Endometrial microvascular endothelial cells (primary cell): Measurements from ENCODE around the gene PID1. TPM values are rescaled to one million over a fixed set of nuclear protein-coding genes. Genes with fewer than 3 reads are reported as not detected.

Experiments used
- in situ Hi-C: cut with HindIII; loops from 2 replicates; pipeline ENCODE4 v1.10.0; 2017; ENCODE audit warnings: low sequenced_read_pairs, low pct_unique_long_range_greater_than_20kb; ENCODE audit errors: inconsistent ontology term
- total RNA-seq: library from RNA; depleted of rRNA; stranded (reverse); fragments of >200 nt; gene quantifications from one replicate; pipeline ENCODE4 v1.2.3, GENCODE V29; 2015; ENCODE audit errors: inconsistent ontology term

Gene PID1
- total RNA-seq, 1 donor from 2014 or later: 0.28 TPM

GRCh38 chr2:229001196-229001595 is 269.9 kb downstream of the PID1 start:
- in situ Hi-C loops: no loop called here

DNA sequence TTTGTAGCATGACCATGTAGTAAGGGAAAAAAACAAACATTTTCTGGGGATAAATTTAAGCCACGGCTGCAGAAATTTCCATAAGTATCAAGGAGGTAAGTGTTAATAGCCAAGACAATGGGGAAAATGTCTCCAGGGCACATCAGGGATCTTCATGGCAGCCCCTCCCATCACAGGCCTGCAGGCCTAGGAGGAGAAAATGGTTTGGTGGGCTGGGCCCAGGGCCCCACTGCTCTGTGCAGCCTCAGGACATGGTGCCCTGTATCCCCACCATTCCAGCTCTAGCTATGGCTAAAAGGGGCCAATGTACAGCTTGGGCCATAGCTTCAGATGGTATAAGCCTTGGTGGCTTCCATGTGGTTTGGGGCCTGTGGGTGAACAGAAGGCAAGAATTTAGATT is 271.8 kb downstream of the PID1 start:
- in situ Hi-C loops: no loop called here

GRCh38 chr2:228988786-228989185 is 282.3 kb downstream of the PID1 start:
- in situ Hi-C loops: no loop called here

DNA sequence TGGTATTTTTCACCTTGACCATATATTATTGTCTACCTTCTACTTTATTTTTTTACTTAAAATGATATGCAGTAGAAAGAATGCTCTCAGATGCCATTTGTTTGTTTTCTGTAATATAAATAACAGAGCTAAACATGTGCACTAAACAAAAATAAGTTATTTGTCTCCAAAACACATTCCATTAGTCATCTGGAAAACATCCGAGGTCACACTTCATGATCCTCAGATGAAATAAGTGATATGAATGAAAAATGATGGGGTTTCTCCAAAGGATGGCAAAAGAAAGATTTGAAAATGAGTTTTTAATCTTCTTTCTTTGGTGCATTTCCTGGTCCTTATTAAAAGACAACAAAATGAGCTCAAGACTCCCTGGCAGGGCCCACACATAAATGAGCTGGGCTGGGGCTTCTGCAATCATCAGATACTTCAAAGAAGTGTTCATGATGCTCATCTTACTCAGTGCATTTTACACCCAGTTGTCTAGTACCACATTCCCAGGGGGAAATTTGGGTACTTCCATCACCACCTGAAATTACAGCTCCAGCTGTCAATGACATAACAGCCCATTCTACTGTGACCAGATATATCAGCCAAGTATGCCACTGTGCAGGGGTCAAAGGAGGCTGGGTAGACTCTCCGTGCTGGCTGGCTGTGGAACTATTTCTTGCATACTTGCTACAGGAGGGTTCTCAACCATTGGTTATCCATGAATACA is 283.5 kb downstream of the PID1 start:
- in situ Hi-C loops: no loop called here

DNA sequence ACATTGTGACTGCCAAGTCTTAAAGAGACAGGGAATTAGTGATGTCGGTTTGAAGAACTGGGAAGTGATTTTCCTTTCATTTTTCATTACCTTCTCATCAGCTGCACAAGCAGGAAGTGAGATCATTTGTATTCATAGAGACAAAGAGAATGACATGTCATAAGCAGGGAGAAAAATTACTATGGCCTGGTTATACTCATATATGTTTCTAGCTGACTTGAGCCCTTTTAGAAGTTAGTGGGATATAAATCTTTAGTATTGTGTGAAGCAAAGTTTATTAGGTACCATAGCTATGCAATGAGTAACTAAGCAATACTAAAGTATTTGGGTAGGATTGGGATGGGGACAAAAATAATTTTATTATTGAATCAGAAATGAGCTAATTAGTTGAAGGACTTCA is 284.1 kb downstream of the PID1 start:
- in situ Hi-C loops: no loop called here

GRCh38 chr2:228983700-228984099 is 287.4 kb downstream of the PID1 start:
- in situ Hi-C loops: no loop called here

DNA sequence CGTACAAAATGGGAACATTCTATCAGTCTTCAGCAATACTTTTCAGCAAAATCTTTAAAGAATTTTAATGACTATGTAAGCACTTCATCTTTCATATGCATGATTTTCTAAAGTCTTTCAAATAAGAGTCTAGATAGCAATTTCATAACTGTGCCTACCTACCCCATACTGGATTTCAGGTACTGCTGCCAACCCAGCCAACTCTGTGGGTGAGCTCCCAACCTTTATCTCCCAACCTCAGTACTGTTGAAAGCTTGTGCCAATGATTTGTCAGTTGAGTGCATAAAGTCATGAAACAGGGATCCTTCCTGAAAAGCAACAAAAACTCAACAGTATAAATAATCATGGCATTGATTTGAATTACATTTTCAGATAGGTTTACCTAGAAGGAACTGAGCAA is 296.9 kb downstream of the PID1 start:
- in situ Hi-C loops: no loop called here
